NCI-H82 treated with DMSO at 0.1 percent for 48 hours (cell line): Measurements from ENCODE around the gene LHX2.

ENCODE experiments used
- DNase-seq: peaks from one replicate; lab custom pipeline; 2025; ENCODE audit not compliant: unreplicated experiment; lab: John Stamatoyannopoulos, UW

LHX2 gene

DNA sequence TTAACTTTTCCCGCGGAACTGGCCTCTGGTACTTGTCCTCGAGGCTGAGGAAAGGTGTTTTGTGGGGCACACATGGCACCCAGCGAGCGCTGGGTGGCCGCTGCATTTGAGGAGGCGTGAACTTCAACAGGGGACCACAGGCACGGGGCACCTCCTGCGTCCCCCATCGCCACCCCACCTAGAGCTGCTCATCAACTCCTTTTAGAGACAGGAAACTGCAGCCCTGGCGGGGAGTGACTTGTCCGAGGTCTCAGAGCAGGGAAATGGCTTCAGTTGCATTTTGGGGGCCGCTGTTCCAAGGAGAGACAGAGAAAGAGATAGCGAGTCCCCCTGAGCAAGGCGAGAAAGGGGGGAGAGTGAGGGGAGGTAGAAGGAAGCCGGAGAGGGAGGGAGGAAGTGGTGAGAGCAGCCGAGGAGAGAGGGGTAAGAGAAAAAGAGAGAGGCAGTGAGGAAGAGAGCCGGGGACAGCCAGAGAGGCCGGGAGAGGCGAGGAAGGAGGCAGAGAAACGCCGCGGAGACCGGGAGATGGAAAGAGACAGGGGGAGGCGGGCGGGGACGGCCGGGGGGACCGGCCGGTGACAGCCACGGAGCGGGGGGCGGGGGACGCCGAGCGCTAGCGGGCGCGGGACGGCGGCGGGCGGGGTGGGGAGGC, 12.5 kb upstream of the LHX2 start:
- no peak for DNase-seq

DNA sequence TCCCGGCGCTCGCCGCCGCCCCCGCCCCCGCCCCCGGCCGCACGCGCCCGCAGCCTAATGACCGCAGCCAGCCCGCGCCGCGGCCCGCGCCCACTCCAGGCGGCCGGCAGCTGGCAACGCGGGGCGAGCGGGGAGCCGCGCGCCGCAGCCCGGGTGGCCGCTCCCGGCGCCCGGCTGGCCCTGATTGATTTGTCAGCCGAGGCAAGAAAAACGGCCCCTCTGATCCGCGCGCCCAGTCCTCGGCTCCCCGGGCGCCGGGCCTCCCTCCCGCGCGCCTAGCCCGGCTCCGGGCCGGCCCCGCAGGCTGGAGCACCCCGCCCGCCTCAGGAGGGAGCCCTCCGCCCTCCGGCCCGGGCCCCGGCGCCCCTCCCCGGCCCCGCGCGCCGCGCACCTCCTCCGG, 11.9 kb upstream of the LHX2 start:
- no peak for DNase-seq

DNA sequence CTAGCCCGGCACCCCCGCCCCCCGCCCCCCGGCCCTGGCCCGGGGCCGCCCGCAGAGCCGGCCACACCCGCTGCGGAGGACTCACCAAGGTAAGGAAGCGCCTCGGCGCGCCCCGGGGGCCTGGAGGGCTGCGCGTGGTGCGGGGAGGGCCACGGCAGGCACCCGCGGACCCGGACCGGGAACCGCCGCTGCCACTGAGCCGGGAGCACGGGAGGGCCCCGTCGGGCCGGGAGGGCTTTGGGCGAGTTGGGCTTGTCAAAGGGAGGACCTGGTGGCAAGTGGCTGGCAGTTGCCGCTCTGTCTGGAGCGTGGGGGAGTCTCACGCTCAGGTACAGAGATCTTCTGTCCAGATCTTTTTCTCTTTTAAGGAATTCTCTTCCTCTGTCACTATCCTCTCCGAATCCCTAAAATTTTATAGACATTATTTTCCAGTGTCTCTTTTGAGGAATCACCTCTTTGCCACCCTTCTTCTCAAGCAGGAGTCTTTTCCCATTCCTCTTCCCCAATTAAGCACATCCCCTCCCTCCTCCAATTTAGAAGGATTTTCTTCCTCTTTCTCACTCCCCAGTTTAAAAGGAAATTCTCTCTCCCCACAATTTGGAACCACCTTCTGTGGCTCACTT, 11.3 kb upstream of the LHX2 start:
- no peak for DNase-seq

DNA sequence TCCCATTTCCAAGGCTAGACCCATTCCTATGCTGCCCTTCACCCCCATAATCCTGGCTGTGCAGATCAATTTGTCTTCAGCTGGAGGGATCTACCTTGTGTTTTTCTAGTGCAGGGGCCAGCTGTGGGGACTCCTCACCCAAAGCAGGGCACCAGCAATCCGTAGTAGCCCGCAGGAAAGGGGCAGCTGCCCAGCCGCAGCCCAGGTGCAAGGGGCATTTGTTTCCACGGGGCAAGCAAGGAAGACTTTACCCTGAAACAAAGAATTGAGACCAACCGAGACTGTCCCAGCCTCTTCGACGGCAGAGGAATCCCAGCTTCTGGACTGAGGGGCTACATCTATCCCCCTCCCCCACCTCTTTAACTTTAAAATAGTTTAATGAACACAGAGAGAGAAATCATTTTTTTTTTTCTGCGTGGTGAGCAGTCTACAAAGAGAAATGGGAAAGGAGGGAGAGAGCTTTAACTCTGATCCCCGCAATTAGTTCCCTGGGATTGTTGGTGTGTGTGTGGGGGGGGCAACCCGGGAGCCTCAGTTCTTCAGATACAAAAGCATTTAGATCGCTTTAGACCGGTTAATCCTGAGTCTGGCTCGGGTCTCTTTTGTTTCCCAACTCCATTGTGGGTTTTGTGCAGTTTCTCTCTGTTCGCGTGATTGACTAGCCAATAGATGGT, 10.6 kb upstream of the LHX2 start:
- no peak for DNase-seq

DNA sequence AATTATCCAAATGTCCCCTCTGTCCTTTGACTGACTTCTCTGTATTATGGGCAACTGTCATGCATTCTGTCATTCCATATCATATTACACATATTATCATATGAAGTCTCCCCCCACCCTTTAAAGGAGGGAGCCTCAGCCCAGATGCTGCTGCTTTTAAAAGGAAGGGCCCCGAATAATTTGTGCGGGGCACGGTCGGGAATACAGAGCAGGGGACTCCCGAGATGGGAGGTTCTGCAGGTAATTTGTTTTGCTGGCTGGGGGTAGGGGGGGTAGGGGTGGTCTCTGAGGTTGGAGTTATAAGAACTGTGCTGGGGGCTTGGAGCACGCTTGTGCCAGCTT, 10.1 kb upstream of the LHX2 start:
- no peak for DNase-seq

DNA sequence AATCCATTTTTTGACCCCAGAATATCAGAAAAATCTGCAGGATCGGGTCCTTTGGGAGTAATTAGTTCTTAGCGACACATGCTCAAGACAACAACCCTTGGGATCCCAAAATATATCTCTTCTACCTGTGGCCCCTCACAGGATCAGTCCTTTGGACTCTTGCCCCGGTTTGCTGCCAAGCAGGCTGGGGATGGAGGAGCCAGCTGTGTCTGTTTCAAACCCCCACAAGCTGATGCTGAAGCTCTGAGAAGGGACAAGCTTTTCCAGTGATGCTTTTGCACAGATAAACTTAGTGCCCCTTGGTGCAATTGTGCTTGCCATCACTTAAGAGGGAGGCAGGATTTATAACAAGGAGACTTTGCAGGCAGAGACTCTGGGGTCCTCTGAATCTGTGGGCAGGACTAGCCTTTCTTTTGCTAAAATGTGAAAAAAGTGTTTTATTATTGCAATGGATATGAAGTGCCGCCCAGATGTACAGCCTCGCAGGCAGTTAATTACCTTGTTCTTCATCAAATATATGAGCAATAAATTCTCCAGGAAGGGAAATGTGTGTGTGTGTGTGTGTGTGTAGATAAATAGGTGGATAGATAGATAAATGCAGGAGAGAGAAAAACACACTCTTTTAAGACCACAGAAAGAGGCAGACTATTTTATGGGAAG, 9.6 kb upstream of the LHX2 start:
- DNase-seq, result no peak

DNA sequence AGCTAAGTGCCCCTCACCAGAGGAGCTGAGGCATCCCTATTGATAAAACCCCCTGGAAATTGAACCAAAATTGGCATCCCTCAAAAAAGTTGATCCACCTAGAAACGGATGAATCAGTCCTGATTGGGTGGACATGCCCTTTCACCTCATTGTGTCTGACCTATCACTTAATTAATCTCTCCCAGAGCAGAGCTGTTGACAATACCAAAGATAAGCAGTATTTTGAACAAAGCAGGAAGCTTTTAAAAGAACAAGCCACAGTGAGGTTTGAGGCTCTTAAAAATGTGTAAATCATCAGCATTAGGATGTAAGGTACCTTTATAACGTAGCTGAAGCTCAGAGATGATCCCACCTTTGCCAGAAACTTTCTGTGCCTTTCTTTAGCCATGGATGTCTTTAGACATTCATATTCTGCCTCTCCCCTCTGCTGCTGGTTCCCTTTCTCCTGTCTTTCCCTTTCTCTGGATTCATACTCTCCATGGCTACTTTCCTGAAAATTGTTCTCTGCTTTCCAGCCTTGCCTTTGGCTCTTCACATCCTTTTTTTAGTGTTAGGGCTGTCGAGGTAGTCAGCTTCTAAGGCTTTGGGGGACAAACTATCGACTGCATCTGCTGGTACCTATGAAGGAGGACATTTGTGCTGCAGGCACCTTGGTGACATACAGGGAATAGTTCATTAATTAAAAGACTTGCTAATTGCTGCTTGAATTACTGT, 7.8 kb upstream of the LHX2 start:
- no peak for DNase-seq

DNA sequence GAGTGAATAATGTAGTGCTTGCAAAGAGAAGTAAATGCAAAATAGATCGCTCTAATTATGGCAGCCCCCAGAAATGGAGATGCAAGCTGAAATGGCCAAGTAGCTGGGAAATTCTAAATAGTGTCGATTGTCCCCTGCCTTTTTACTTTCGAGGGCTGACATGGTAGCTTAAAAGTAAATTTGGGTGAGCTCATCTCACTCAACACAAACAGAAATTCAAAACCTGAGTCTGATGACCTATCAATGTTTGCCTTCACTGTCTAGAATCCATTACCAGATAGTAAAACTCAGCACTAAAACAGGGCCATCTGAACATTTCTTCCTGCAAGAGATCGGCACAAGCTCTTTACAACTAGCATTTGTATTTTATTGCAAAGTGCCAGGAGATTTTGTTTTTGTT, 7.0 kb upstream of the LHX2 start:
- no peak for DNase-seq

DNA sequence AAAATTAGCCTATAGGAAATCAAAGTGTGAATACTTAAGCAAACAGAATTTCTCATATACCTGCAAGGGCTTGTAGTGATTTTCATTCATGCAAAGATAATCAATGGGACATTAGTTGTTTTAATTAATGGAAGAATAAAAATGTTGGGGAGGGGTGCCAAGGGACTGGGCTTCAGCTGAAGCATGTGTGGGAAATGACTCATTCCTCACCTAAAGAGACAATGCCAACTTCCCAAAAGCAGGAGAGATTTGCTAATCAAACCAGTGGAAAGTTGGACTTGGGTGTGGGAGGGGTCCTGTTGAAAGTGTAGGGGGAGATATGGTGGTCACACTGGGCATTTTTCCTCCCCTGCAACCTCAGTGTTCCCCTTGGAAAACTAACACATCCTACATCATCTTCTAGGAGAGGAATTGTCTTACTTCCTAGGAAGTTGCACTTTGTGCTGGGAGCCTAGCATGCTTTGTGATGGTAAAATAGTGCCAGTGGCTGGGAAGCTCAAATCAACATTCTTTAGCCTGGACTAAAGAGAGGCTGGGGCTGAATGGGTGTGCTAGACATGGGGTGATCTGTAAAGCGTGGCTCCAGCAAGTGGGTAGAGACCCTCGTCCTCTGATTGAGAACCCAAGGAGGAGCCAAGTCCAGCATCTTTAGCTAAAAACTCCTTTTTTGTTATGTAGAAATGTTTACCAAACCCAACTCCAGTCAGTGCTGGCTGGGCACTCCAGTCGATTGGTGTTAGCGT, 6.4 kb upstream of the LHX2 start:
- DNase-seq, result no peak

DNA sequence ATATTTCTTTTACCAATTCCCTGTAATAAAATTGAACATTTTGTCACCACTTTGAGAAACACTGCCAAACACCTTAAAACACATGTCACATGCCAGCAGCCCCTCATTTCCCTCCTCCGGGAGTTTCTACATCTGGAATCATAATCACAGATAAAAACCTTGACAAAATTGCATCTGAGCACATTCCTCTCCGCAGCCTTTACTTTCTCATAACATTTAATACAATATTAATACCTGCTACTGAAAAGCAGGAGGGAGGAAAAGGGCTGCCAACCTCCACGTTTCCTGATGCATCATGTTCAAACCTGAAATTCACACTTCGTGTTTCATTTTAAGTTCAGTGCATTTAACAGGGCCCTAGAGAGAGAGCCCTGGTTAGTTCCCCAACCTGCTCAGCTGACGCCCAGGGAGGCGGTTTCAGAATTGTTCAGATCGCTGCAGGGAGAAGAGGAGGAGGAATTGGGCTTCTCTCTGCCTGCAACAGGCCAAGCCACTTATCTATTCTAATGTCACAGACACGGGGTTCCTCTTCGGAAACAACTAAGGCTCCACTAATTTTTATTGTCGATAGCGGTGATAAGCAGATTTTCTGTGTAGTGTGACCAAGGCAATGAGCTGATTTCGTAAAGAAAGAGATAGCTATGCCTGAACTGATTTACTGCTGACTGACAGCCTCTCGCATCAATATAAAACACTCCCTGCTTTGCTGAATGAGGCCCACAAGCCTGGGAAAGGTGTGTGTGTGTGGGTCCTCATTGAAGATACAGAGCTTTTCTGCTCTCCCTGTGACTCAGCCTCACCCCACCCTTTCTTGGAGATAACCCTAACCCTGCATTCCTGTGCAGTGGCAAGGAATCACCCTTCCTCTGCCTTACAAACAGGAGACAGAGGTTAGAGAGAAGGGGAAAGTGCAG, 4.9 kb upstream of the LHX2 start:
- no peak for DNase-seq

DNA sequence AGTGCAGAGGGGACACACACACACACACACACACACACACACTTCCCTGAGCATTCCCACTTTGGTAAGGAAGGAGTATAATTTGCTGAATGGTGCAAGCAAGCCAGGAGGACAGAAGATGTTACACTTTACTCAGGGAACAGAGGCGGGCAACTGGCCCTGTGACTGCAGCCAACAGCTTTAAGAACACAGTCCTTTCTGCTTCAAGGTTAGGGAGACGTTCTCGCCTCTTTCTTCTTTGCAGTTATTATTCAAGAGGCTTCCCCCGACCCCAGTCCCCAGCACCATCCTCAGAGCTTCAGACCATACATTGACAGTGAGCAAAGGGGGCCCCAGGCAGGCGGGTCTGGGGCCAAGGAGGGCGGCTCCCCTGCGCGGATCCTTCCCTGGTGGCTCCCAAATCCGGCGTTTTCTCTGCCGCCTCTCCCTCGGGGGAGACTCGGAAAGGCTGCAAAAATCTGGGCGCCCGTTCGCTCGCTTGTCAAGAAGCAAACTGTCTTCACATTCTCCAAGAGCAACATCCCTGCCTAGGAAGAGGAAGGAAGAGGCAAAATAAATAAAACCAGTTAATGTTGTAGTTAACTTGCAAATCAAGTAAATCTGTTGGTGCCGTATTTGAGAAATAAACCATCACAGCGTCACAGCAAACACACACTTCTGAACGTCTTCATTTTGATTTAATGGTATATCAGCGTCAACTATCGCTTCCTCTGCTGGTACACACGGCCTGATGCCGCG, 3.8 kb upstream of the LHX2 start:
- DNase-seq, result no peak

DNA sequence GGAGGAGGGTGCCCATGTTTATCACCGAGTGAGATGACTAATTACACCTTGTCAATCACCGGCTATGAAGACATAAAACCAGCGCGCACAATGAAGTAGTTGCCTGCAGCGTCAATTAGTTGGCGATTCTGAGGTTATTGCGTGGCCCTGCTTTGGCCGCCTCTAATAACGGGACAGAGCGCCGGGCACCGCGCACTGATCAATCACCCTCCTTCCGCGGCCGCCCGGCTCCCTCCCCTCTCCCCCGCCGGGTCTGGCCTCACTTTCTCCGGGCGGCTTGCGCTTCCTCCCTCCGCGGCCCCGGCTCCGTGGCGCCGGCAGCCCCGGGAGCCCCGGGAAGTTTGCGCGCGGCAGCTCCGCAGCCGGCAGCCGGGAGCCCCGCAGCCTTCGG, 3.3 kb upstream of the LHX2 start:
- no peak for DNase-seq

DNA sequence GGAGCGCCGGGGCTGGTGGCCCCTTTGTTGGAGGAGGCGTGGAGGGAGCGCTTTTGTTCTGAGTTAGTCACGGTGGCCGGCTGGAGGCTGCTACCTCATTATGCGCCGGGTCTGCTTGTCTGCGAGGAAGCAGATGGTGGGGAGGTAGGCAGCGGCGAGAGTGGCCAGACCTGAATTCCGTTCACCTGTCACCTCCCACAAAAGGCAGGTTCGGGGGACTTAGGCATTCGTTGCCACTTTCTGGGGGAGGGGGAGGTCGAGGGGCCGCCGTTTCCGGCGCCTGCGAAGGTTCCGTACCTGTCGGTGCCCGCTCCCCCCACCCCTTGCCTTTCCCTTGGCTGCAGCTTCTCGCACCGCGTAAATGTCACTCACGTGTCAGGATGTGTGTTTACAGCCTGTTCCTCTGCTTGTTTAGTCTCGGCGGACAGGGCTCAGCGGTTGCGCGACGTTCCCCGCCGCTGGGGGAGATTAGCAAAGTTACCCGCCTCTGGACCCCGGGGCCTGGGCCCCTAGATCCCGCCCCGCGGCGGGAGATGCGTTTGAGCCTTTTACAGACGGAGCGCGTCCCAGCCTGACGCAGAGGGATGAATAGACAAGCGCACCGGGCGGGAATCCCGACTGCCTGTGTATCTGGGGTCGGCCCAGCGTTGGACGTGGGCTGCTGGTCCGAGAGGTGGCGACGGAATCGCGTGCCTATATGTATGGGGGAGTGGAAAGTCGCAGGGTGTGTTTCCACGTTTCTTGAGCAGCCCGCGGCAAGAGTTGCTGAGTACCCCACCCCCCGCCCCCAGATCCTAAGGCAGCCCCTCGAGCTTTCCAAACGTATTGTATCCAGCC, 2.7 kb upstream of the LHX2 start:
- no peak for DNase-seq

DNA sequence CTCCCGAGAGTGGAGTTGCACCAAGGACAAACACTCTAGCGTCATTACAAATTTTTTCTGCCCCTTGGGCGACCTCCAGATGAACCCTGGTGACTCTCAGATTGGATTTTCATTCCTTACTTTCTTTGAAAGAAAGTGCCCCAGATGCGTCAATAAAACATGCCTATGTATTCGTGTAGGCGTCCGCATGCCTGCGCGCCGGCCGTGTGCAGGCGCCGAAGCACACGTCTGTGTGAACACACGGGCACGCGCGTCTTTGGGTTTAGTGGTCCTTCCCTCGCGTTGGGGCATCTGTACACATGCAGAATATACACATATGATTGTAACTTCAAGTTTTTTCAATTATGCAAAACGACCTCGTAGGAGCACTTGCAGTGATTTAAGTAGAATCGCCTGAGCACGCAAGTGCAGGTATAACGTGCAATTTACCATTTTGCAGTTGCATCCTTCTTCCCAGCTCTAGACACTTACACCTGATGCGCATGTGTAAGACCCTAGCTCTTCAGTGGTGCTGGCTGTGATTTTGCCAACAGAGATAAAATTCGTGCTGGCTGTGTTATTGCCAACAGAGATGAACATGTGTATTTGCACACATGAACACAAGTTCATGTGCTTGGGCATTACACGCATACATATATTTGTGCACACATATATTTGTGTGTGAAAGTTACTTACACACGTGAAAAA, 1.9 kb upstream of the LHX2 start:
- DNase-seq, result no peak

DNA sequence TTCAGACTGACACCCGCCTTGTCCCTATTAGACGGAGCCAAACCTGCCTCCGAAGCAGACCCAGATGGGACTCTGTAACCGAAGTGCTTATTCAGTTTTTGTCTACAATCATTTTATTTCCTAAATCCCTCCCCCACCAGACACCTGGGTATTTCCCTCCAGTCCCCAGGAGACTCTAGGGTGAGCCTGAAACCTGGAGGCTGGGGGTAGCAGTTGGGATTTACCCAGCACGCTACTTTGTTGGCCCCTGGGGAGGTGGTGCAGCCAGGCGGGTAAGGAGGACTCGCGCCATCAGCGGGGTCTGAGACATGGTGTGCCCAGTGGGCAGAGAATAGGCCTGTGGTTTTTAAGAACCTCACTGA, 1.3 kb upstream of the LHX2 start:
- DNase-seq, result no peak

DNA sequence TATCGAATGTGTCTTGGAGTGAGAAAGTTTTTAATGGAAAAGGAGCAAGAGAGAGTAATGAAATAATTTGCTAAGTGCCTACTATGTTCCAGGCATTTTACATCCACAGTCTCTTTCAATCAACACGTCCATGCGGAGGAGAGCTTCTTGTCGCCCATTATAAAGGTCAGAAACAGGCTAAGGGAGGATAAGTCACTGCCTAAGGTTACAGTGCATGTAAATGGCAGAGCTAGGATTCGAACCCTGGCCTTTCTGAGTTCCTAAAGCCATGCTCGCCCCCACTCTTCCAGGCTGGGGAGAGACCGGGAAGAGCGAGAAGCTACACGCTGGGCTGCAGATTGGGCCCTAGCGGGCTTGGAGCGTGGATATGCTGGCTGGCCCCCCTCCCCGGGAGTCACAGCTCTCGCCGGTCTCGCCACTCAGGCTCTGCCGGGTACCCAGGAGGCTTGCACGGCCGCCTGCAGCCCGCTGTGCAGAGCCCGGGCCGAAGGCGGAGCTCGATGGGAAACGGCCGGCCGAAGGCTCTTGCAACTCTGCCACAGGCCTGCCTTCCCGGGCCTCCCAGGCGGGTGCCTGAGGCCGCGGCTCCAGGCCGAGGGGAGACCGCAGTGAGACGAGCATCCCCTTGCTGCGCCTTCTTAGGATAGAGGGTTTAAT, 775 bp upstream of the LHX2 start:
- DNase-seq, result no peak
